GM23338 (cell line): ENCODE data around the gene M6PR. TPM values are rescaled to one million over a fixed set of nuclear protein-coding genes. Genes with fewer than 3 reads are reported as not detected.

Experiments
- ATAC-seq: fragments of 200-7000 bp; cut with Tn5 transposase; 3 replicates; pipeline ENCODE4 v1.9.1; 2020
- DNase-seq: peaks from one replicate; pipeline ENCODE4 v3.0.0-alpha.2; 2015; ENCODE audit warnings: low spot score
- H2AFZ ChIP-seq: fragments of 200-600 bp; sonication (generic); 2 replicates; pipeline ENCODE4 v1.8.0; 2016; ENCODE audit warnings: antibody characterized with exemption, mild to moderate bottlenecking, moderate library complexity
- H3F3A ChIP-seq: fragments of 200-600 bp; sonication (generic); replicated peaks from 2 replicates; pipeline ENCODE4 v1.8.0; 2017; ENCODE audit warnings: antibody characterized with exemption, mixed run types, low read depth
- H3K27ac ChIP-seq: fragments of 200-600 bp; sonication (generic); 2 replicates; pipeline ENCODE4 v1.6.1; 2016; ENCODE audit warnings: low read depth
- H3K27me3 ChIP-seq: fragments of 200-600 bp; sonication (generic); 2 replicates; pipeline ENCODE4 v1.8.0; 2016; ENCODE audit warnings: mild to moderate bottlenecking, mixed run types, moderate library complexity; ENCODE audit not compliant: insufficient read depth
- H3K36me3 ChIP-seq: fragments of 200-600 bp; sonication (generic); 2 replicates; pipeline ENCODE4 v1.8.0; 2016; ENCODE audit warnings: mild to moderate bottlenecking; ENCODE audit not compliant: insufficient read depth
- H3K4me1 ChIP-seq: fragments of 200-600 bp; sonication (generic); 2 replicates; pipeline ENCODE4 v1.8.0; 2016; ENCODE audit warnings: mild to moderate bottlenecking, moderate library complexity; ENCODE audit not compliant: insufficient read depth
- H3K4me2 ChIP-seq: fragments of 200-600 bp; sonication (generic); 2 replicates; pipeline ENCODE4 v1.7.1; 2017; ENCODE audit warnings: mixed run types
- H3K4me3 ChIP-seq: fragments of 200-600 bp; sonication (generic); 2 replicates; pipeline ENCODE4 v1.6.1; 2016; ENCODE audit warnings: mixed run types
- H3K79me2 ChIP-seq: fragments of 200-600 bp; sonication (generic); replicated peaks from 2 replicates; pipeline ENCODE4 v1.8.0; 2017; ENCODE audit warnings: mild to moderate bottlenecking; ENCODE audit not compliant: insufficient read depth
- H3K9me2 ChIP-seq: fragments of 200-600 bp; sonication (generic); 2 replicates; pipeline ENCODE4 v1.8.0; 2017; ENCODE audit not compliant: insufficient read depth
- H4K20me1 ChIP-seq: fragments of 200-600 bp; sonication (generic); replicated peaks from 2 replicates; pipeline ENCODE4 v1.8.0; 2017; ENCODE audit warnings: mild to moderate bottlenecking; ENCODE audit not compliant: insufficient read depth
- H3K27ac Mint-ChIP-seq: 2 replicates; pipeline ENCODE4 v1.8.0; 2020; ENCODE audit warnings: inconsistent platforms, mild to moderate bottlenecking, moderate library complexity, mixed read lengths
- H3K27me3 Mint-ChIP-seq: 3 replicates; pipeline ENCODE4 v1.8.0; 2022; ENCODE audit warnings: low read depth, mild to moderate bottlenecking, moderate library complexity, mixed read lengths, inconsistent platforms; ENCODE audit not compliant: insufficient read depth, poor library complexity
- H3K36me3 Mint-ChIP-seq: 3 replicates; pipeline ENCODE4 v1.8.0; 2021; ENCODE audit warnings: low read depth, mild to moderate bottlenecking, inconsistent platforms, moderate library complexity, mixed read lengths
- H3K4me1 Mint-ChIP-seq: 3 replicates; pipeline ENCODE4 v1.8.0; 2020; ENCODE audit warnings: mild to moderate bottlenecking, inconsistent platforms, mixed read lengths
- H3K4me3 Mint-ChIP-seq: 3 replicates; pipeline ENCODE4 v1.8.0; 2021; ENCODE audit warnings: moderate library complexity, mild to moderate bottlenecking, inconsistent platforms, mixed read lengths
- H3K9me3 Mint-ChIP-seq: 3 replicates; pipeline ENCODE4 v1.8.0; 2020; ENCODE audit warnings: moderate library complexity, mild to moderate bottlenecking, inconsistent platforms, mixed read lengths
- ETS1 ChIP-seq: IDR thresholded peaks from 2 replicates; pipeline ENCODE4 v1.6.1; 2016; ENCODE audit warnings: antibody characterized with exemption
- EZH2 ChIP-seq: fragments of 200-600 bp; sonication (generic); IDR thresholded peaks from one replicate; pipeline ENCODE4 v1.8.0; 2017; ENCODE audit warnings: antibody characterized with exemption, mild to moderate bottlenecking, low read depth; ENCODE audit not compliant: unreplicated experiment
- EZH2phosphoT487 ChIP-seq: fragments of 200-600 bp; sonication (generic); IDR thresholded peaks from one replicate; pipeline ENCODE4 v1.8.1; 2018; ENCODE audit warnings: antibody characterized with exemption; ENCODE audit not compliant: unreplicated experiment
- NANOG ChIP-seq: IDR thresholded peaks from 2 replicates; pipeline ENCODE4 v1.6.1; 2016; ENCODE audit warnings: antibody characterized with exemption, borderline replicate concordance
- POLR2AphosphoS5 ChIP-seq: IDR thresholded peaks from 2 replicates; pipeline ENCODE4 v1.6.1; 2016; ENCODE audit warnings: antibody characterized with exemption, low read depth
- REST ChIP-seq: IDR thresholded peaks from one replicate; pipeline ENCODE4 v1.6.1; 2018; ENCODE audit warnings: antibody characterized with exemption; ENCODE audit not compliant: unreplicated experiment
- STAT1 ChIP-seq: IDR thresholded peaks from one replicate; pipeline ENCODE4 v1.6.1; 2016; ENCODE audit warnings: antibody characterized with exemption; ENCODE audit not compliant: unreplicated experiment
- ZNF331 ChIP-seq: fragments of 250-450 bp; sonication (Bioruptor Pico); IDR thresholded peaks from 2 replicates; pipeline ENCODE4 v1.5.0; 2020; ENCODE audit warnings: low read depth, mild to moderate bottlenecking, moderate library complexity
- polyA plus RNA-seq: library from polyadenylated mRNA; unstranded; fragments of >200 nt; fragmentation: Nextera tagmentation; extraction: Ambion mirVana; gene quantifications from 2 replicates; pipeline ENCODE4 v1.2.1, GENCODE V29; 2016
- total RNA-seq: library from RNA; depleted of rRNA; stranded (reverse); fragments of >200 nt; shearing (Covaris generic); gene quantifications from 2 replicates; pipeline ENCODE4 v1.2.3, GENCODE V29; 2014

The M6PR gene
- total and polyA plus RNA-seq, 2 experiments from 2014 or later, result 103 to 147 TPM

- TF ChIP-seq ETS1 (no peak), NANOG (no peak), REST (no peak), EZH2phosphoT487 (no peak), STAT1 (no peak)
These were observed 624 bp downstream of the M6PR start (continued) for GRCh38 chr12:8948701-8949341.

- H3K4me1 ChIP-seq, result peaks cover 12% of the 10 kb centered on the region; the same call in 1 of the 2 replicates
- Mint-ChIP-seq H3K27me3 (peaks cover 4% of the 10 kb centered on the region), H3K36me3 (peaks cover 47% of the 10 kb centered on the region), H3K4me3 (peak overlapping the region; percentile 91; the same call in 2 of the 3 replicates), H3K27ac (no peak overlapping the region), H3K4me1 (peaks cover 14% of the 10 kb centered on the region), H3K9me3 (peaks cover 13% of the 10 kb centered on the region)
- no peaks in the 10 kb centered on the region for H3K27me3 ChIP-seq
- DNase-seq (no peak), ATAC-seq (no peak)
- H3K79me2 ChIP-seq, result peaks cover 47% of the 10 kb centered on the region
- peaks cover 39% of the 10 kb centered on the region for H3F3A ChIP-seq
- H4K20me1 ChIP-seq, result peaks cover 36% of the 10 kb centered on the region
- H3K4me3 ChIP-seq, result peak overlapping the region; percentile 86
- peaks cover 32% of the 10 kb centered on the region; the same call in 1 of the 2 replicates for H3K36me3 ChIP-seq
- no peak overlapping the region for H3K27ac ChIP-seq
- H3K9me2 ChIP-seq, result no peaks in the 10 kb centered on the region
- no peak overlapping the region for H2AFZ ChIP-seq
- peak overlapping the region; percentile 95 for H3K4me2 ChIP-seq
- TF ChIP-seq ZNF331 (no peak), REST (no peak), EZH2phosphoT487 (no peak), EZH2 (no peak), POLR2AphosphoS5 (no peak), STAT1 (no peak), ETS1 (no peak)
These were observed 1.7 kb downstream of the M6PR start for GRCh38 chr12:8947737-8948136.
